OCI-M2 (cell line): ENCODE measurements around the gene MED17.
"Not testable (repeated sequence)": the region's sequence is repeated elsewhere in the genome, so short reads cannot be mapped to it uniquely, and the experiment has no call there.

Source experiments
- DNase-seq: peaks from one replicate; lab custom pipeline; 2025; ENCODE audit not compliant: unreplicated experiment; lab: John Stamatoyannopoulos, UW

The MED17 gene

DNA sequence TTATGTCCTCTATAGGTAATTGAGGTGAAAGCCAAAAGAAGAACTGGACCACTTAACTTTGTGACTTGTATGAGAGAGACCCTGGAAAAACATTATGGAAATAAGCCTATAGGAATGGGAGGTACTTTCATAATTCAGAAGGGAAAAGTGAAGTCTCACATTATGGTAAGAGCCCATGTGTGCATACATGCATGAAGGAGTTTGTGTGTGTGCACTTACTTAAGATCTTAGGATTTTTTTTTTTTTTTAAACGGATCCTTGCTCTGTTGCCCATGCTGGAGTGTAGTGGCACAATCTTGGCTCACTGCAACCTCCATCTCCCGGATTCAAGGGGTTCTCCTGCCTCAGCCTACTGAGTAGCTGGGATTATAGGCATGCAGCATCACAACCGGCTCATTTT, 26.8 kb upstream of the MED17 start:
- DNase-seq: no peak

- DNase-seq: no peak
Observed at GRCh38 chr11:93757924-93758865, 25.9 kb upstream of the MED17 start.

GRCh38 chr11:93759123-93759522, 25.0 kb upstream of the MED17 start:
- DNase-seq: not testable (repeated sequence)

DNA sequence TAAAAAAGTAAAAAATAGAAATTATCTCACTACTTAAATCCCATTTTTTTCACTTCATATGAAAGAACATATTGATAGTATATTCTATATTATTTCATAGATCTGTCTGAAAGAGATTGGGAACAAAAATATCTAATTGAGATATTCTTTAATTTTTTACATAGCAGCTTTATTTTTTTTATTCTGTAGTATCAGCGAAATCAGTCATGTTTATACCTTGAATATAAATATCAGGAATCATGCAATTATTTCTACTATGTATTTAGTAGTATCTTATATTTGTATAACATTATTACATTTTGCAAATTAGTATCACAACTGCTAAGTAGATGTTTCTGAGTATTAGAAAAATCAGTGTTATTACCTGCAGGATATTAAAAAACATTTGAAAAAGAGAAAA, 22.2 kb upstream of the MED17 start:
- no peak for DNase-seq

- DNase-seq: no peak
Observed at GRCh38 chr11:93765551-93765950, 18.5 kb upstream of the MED17 start.

GRCh38 chr11:93766504-93766903, 17.6 kb upstream of the MED17 start:
- no peak for DNase-seq

- DNase-seq: no peak
Observed at GRCh38 chr11:93767018-93767417, 17.1 kb upstream of the MED17 start.

GRCh38 chr11:93770160-93770559, 13.9 kb upstream of the MED17 start:
- no peak for DNase-seq

GRCh38 chr11:93772123-93772522, 12.0 kb upstream of the MED17 start:
- DNase-seq: no peak

GRCh38 chr11:93773045-93773477, 11.0 kb upstream of the MED17 start:
- DNase-seq: no peak

DNA sequence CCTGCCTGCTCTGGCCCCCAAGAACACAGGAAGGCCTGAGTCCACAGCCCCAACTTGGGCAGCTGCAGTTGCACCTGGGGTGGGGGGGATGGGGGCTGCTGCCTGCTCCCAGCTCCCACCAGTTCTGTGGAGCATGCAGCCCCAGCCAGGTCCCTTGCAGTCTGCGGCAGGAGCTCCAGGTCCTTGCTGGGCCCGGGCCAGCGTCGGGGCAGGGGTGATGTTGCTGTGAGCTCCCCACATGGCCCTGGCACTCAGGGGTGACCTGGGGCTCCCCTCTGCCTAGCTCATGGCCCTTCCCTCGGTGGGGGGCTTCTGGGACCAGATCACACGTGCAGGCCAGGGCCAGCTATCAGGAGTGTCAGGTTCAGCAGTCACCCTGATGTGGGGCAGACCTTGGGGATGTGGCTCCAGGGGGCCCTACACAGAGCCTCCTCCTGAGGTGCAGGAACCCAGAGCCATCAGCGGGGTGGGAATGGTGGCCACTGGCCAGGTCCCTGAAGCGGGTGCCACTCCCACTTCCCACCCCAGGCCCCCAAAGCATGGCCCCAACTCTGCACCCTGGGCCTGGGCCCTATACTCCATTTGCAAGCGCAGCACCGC, 10.4 kb upstream of the MED17 start:
- DNase-seq: no peak

DNA sequence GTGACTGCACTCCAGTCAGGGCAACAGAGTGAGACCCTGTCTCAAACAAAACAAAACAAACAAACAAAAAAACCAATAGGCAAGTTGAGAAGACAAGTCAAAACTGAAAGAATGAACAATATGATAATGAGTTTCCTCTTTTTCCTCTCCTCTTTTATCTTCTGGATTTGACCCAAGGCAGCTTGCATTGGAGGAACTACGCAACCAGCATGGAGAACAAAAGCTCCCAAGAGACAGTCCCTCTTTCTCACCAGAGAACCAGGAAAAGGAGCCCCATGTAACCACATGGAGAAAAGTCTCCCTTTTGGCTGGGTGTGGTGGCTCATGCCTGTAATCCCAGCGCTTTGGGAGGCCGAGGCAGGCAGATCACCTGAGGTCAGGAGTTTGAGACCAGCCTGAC, 9.5 kb upstream of the MED17 start:
- not testable (repeated sequence) for DNase-seq

- DNase-seq: no peak
Observed at GRCh38 chr11:93775289-93775688, 8.8 kb upstream of the MED17 start.

GRCh38 chr11:93783362-93783761, 720 bp upstream of the MED17 start:
- DNase-seq: no peak

DNA sequence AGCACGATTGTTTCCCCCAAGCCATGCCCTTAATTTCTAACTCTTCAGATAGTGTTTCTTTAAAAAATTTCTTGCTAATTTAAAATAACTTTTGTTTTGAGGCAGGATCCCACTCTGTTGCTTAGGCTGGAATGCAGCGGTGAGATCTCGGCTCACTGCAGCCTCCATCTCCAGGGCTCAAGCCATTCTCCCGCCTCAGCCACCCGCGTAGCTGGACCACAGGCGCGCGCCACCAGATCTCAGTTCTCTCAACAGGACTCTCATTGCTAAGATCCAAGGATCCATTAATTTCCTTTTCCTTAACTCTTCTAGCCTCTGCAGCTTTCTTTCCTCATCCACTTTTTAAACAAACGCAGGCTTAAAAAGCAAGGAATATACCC, 327 bp upstream of the MED17 start:
- peak; percentile 66 for DNase-seq

- no peak for DNase-seq
Observed at GRCh38 chr11:93784935-93785360, 866 bp downstream of the MED17 start.

- no peak for DNase-seq
Observed at GRCh38 chr11:93791493-93791892, 7.4 kb downstream of the MED17 start.

- DNase-seq: no peak
Observed at GRCh38 chr11:93796441-93797231, 12.6 kb downstream of the MED17 start.

DNA sequence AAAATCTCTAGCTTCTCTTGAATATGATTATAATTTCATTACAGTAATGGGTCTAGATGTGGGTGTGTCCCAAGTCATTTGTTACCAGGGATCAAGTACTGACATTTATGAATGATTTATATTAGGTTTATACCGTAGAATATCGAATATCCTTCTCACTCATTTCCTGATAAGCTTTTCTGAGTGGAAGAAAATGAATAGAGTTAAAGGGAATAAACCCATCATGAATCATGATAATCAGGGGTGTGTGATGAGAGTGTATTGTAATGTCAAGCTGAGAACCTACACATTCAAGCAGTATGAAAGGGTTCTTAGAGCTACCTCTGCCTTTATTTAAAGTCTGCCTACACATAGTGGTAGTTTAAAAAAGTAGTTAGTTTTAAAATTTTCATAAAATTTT, 17.3 kb downstream of the MED17 start:
- DNase-seq: no peak

DNA sequence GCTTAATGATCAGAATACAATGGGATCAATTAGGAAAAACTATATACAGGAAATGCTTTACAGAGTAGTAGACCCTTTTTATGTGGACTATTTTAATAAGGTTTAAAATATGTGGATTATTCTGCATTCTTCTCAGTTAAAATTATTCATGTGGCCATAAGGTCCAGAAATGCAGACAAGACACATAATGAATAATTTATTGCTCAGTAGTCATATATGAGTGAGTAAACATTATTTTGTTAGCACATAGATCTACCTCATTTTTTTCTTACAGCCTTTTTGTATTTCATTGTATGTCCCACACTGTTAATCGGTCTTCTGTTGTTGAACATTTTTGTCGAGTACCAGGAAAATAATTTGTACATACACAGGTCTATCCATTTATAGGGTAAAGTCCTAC, 20.8 kb downstream of the MED17 start:
- no peak for DNase-seq

- no peak for DNase-seq
Observed at GRCh38 chr11:93807980-93808379, 23.9 kb downstream of the MED17 start.

- DNase-seq: no peak
Observed at GRCh38 chr11:93813974-93814373, 29.9 kb downstream of the MED17 start.
